ENCODE results near the gene NXN.

DNA sequence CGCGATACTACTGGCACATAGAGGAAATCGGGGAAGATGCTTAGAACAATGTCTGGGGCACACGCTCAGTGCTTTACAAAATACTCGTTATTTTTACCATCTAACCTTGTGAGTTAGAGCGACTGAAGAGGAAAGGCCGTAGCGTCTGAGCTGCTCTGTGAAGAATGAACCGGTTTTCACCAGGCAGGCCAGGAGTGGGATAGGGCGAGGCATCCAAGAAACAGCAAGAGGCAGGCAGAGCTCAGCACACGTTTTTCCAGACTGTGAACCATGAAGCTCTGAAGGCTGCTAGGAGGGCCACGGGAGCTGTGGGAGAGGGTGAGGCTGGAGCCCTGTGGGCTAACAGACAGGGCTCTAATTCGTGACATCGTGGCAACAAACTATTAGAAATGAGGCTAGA is 101.9 kb downstream of the NXN start:
- TF ChIP-seq, protein P1, sequence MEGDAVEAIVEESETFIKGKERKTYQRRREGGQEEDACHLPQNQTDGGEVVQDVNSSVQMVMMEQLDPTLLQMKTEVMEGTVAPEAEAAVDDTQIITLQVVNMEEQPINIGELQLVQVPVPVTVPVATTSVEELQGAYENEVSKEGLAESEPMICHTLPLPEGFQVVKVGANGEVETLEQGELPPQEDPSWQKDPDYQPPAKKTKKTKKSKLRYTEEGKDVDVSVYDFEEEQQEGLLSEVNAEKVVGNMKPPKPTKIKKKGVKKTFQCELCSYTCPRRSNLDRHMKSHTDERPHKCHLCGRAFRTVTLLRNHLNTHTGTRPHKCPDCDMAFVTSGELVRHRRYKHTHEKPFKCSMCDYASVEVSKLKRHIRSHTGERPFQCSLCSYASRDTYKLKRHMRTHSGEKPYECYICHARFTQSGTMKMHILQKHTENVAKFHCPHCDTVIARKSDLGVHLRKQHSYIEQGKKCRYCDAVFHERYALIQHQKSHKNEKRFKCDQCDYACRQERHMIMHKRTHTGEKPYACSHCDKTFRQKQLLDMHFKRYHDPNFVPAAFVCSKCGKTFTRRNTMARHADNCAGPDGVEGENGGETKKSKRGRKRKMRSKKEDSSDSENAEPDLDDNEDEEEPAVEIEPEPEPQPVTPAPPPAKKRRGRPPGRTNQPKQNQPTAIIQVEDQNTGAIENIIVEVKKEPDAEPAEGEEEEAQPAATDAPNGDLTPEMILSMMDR (conservative IDR thresholded peaks at IDR 0.05; ENCODE audit: low read depth, low read length) = no peak
- TF ChIP-seq EZH2phosphoT487 (IDR thresholded peaks at IDR 0.05; ENCODE audit: borderline replicate concordance, low read length) = no peak
